Fibroblast of peridontal ligament (primary cell): ENCODE results near the gene ZFP1.
"Not testable (repeated sequence)": the region's sequence is repeated elsewhere in the genome, so short reads cannot be mapped to it uniquely, and the experiment has no call there.

Source experiments
- DNase-seq: peaks from one replicate; pipeline ENCODE4 v3.0.0-alpha.2; 2010; ENCODE audit errors: extremely low read depth

ZFP1 gene

DNA sequence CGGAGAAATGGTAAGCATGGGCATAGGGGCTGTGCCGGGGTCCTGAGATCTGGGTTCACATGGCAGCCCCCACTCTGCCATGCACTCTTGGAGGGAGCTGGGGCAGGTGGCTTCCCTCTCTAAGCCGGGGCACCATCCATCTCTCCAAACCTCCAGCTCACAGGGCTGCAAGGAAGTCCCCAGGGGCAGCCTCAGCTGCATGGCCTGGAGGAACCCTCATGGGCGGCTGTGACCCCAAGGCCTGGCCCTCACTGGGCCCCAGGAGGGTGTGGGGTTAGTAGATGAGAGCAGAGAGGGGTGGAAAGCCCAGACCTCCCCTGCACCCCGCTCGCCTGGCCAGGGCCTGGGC lies 56.1 kb downstream of the ZFP1 start:
- DNase-seq: no peak

DNA sequence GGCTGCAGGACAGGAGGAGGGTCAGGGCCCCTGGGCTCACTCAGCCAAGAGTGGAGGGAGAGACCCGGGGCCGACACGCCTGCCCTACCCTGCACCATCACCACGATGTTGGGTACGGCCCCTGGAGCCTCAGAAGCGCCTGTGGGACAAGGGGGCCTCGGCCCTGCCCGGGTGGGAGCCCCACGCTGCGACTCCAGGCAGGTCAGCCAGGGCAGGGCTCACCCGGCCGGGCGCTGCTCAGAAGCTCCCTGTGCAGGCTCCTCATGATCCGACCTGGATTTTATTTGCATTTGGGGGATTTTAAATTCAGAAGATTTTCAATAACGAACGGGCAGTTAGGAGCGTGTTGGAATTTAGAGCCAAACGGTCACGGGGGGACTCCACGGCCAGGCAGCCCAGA lies 56.6 kb downstream of the ZFP1 start:
- not testable (repeated sequence) for DNase-seq

DNA sequence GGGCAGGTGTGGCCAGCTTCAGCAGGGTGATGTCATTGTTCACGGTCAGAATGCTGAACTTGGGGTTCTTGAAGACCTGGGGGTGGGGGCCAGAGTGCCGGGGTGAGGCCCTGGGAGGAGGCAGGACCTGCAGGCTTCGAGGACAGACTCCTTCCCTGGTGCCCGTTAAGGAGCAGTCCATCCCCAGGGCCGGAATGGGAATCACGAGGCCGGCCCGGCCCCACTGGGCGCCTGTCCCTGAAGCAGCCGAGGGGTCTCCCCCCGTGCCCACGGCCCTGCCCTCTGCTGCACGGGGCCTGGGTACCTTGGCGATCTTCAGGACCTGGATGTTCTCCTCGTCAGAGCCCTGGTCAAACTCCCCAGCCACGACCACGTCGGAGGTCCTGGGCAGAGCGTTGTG lies 57.1 kb downstream of the ZFP1 start:
- DNase-seq: not testable (repeated sequence)

DNA sequence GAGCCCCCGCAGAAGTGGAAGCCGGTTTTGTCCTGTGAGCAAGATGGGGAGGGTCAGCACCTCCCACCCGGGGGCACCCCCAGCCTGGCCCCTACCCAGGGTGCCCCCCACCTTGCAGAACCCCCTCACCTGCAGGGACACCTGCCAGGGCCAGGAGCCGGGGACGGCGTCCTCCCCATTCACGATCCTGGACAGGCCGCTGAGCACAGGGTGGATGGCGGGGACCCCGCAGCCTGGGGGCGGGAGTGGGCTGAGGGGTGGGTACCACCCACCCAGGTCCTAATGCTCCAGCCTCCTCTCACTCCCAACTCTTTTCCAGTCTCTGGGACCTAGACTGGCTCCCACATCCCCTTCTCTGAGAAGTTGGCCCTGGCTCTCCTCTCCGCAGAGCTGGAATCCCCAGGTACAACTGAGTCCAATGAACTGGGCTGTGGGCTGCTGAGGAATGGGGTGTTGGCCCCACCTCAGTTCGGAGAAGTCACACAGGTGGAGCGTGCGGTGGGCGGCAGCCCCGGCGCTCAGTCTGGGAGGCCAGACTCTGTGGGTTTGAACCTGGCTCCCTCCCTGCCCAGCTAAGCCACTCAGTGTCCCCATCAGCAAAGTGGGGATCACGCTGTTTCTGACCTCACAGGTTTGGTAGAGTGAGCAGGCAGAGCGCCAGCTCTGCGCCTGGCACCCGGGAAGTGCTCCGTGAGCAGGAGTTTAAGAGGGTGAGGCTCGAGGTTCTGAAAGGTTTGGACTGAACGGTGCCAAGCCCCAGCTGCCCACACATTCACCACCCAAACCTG lies 57.8 kb downstream of the ZFP1 start:
- not testable (repeated sequence) for DNase-seq

DNA sequence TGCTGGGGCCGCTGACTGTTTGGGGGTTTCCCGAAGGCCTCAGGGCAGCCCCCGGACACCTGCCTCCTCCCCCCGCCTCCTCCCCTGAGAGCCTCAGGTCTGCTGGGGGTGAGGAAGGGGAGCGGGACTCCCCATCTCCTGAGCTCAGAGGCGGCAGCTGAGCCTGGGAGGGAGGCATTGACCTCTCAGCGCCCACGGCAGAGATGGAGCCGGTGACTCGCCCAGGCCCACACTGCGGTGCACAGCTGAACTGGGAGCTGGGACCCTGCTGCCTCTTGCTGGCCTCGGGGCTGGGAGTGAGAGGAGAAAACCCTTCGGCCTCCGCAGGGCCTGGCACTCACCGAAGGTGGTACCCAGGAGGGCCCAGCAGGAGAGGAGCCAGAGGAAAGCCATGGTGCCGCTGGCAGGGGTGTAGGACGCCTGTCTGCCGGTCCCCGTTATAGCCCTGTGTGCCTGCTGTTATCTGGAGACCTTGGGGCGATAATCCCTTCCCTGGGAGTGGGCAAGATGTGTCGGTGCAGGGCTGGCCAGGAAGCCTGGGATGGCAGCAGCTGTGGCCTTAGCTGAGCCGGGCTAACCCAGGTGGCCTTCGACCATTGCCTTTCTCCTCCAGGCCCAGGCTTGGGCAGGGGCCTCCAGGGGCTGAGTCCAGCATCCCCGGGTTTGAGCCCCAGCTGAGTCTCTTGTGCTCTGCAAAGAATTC lies 58.6 kb downstream of the ZFP1 start, which contains the start of gene CTRB2:
TSS of gene CTRB2 (minus strand) at position 413 of the 703 bp plus-strand sequence. CDS start at position 393, 20 bp downstream.
- no peak for DNase-seq

DNA sequence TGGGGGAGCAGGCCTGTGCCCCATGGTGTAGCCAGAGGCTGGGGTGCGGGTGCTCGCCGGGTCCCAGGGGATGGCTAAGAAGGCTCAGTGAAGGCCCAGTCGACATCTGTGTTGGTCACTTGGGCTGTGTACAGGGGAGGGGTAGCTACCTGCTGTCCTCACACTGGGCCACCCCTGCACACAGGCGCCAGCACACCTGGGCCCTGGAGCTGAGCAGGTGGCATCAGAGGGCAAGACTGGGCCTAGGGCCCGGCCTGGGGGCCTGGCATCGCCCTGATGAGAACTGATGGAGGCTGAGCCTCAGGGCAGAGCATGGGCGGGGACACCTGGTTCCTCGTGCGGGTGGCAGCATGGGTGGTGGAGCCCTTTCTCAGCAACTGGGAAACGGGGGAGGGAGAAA lies 59.5 kb downstream of the ZFP1 start:
- no peak for DNase-seq

DNA sequence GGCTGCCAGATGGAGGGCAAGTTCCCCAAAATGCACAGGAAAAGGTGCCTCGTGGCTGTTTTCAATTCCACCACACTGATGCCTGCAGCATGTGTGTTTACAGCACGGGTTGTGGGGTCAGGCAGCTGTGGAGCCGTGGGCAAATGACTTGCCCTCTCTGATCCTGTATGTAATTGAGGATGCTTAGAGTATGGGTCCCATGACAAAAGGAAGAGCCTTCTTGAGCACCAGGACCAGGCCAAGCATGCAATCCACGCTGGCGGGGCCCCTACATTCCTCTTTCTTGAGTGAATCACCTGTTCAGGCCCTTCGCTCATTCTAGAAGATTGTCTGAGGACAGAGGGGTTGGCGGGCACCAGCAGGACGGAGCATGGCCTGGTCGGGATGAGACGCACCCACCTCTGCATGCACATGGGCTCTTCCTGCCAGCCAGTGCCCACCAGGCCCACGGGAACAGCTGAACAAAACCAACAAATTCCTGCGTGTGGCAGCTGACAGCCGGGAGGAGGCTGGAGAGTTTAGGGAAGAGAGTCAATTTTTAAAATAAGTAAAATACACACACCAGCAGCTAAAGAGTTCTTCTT lies 60.0 kb downstream of the ZFP1 start:
- no peak for DNase-seq

DNA sequence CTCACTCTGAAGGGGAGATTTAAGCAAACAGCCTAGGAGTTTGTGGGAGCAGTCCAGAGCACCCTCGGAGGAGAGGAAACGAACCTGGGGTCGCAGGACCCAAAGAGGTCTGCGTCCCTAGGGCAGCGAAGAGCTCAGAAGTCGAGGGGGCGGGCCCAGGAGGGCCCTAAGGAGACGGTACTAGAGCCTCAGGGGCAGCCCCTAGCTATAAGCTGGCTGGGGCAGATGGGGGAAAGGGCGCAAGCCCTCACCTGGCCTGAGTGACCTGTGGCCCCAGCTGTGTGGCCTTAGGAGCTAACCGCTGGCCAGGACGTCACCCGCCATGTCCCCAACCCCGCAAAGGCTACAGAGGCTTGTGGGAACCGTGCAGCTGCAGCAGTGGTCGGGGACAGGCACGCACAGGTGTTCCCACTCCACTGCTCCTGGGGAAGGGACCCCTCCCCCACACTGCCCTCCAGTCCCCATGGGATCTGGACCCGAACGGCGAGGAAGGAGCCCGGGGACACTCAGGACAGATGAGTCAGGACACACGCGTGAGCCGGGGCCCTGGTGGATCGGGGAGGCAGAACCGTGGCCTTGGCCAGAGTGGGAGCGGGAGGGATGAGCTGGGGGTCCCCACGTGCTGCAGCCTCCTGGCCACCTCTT lies 60.7 kb downstream of the ZFP1 start:
- DNase-seq: no peak

DNA sequence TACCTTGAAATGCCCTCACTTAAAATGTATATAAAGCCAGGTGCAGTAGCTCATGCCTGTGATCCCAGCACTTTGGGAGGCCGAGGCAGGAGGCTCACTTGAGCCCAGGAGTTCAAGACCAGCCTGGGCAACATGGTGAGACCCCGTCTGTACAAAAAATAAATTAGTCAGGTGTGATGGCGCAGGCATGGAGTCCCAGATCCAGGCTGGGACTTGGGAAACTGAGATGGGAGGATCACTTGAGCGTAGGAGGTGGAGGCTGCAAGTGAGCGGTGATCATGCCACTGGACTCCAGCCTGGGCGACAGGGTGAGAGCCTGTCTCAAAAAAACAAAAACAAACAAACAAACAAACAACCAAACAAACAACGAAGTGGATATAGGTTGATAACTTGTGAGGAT lies 61.2 kb downstream of the ZFP1 start:
- DNase-seq: not testable (repeated sequence)

DNA sequence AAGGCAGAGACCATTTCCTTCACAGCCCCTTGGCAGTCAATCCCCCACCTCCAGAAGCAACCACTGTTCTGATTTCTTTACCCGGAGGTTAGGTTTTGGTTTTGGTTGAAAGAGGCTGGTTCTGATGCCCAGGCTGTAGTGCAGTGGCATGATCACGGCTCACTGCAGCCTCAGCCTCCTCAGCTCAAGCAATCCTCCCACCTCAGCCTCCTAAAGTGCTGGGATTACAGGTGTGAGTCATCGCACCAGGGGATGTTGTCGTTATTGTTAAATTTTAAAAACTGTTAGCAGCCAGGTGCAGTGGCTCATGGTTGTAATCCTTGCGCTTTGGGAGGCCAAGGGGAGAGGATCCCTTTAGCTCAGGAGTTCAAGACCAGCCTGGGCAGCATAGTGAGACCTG lies 61.6 kb downstream of the ZFP1 start:
- no peak for DNase-seq

DNA sequence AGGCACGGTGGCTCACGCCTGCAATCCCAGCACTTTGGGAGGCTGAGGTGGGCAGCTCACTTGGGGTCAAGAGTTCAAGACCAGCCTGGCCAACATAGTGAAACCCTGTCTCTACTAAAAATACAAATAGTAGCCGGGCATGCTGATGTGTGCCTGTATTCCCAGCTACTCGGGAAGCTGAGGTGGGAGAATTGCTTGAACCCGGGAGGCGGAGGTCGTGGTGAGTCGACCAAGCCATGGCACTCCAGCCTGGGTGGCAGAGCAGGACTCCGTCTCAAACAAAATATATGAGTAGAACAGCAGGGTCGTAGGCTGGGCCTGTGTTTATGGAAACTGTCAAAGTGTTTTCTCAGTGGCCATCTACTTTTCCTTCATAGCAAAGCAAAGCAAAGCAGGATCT lies 63.0 kb downstream of the ZFP1 start:
- DNase-seq: not testable (repeated sequence)

DNA sequence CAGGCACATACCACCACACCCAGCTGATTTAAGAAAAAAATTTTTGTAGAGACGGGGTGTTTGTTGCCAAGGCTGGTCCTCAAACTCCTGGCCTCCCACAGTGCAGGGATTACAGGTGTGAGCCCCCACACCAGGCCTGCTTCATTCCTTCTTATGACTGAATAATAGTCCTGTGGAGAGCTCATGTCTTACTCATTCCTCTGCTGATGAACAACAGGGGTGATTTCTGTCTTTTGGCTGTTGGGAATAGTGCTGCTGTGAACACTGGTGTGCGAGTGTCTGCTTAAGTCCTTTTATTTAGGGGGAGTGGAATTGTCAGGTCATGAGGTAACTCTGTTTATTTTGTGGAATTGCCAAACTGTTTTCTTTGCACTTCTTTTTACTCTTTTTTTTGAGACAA lies 67.8 kb downstream of the ZFP1 start:
- DNase-seq: no peak

DNA sequence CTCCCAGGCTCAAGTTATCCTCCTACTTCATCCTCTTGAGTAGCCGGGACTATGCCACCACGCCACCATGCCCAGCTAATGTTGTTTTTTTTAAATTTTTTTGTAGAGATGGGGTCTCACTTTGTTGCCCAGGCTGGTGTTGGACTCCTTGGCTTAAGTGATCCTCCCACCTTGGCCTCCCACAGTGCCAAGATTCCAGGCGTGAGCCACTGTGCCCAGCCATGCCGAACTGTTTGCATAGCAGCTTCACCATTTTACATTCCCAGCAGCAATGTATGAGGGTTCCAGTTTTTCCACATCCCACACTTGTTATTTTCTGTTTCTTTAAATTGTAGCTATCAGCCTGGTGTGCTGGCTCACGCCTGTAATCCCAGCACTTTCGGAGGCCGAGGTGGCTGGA lies 68.3 kb downstream of the ZFP1 start:
- no peak for DNase-seq

DNA sequence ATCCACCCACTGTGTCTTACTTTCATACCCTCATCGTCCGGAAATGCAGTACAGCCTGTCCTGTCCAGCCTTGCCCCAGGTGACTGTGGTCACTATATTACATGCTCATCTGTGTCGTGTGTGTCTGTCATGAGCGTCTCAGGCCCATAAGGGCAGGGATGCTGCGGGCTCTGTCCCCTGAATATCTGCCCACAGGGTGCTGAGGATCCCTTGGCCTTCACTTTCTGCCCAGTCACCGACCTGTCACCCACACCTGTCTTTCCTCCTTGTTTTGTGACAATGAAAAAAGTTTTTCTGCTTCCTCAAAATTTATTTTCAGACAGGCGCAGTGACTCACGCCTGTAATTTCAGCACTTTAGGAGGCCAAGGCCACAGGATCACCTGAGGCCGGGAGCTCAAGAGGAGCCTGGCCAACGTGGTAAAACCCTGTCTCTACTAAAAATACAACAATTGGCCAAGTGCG lies 69.1 kb downstream of the ZFP1 start:
- DNase-seq: no peak

DNA sequence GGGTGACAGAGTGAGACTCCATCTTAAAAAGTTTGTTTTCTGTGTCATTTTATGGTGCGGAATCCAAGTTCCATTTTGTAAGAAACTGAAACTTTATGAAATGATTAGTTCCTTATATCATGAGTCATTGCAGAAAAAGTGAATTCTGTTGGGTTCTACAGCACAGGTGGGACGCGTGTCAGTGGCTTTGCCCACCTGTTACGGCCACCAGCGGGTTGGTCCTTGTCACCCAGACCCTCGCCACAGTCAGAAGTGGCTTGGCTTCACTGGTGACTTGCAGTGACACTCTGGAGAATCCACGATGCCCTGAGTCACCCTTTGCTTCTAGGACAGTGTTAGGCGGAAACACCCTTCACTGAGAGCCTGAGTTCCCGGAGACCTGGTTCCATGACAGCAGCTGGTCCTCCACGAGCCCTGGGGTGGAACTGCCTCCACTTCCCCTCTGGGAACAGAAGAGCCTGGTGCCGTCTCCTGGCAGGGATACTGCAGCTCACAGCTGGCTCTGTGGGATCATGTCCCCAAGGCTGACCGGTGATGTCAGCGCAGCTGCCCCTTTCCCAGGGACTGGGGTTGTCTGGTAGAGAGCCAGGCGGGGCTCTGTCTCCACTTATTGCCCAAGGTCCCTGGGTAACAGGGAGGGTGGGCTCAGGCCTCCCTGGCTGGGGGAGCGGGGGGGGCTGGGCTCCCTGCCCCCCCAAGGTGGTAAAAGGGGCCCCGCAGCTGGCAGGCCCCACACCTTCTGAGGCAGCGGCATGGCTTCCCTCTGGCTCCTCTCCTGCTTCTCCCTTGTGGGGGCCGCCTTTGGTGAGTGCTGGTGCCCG lies 70.1 kb downstream of the ZFP1 start, which contains the start of gene CTRB1:
TSS of gene CTRB1 (plus strand) at position 733 of the 821 bp plus-strand sequence. CDS start at position 753, 20 bp downstream.
- no peak for DNase-seq

DNA sequence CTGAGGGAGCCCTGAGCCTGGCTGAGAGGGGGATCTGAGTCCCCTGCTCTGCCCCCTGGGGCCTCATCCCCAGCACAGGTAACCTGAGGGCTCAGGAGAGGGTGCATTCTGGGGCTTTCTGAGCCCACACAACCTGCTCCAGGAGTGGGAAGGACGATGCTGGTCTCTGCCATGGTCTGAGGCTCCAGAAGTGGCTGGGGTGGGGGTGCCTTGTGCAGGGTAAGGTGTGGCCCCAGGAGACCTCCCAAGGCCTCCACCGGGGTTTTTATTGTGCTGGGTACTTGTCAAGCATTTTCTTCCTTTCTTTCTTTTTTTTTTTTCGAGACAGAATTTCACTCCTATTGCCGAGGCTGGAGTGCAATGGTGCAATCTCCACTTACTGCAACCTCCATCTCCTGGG lies 70.8 kb downstream of the ZFP1 start:
- DNase-seq: no peak

DNA sequence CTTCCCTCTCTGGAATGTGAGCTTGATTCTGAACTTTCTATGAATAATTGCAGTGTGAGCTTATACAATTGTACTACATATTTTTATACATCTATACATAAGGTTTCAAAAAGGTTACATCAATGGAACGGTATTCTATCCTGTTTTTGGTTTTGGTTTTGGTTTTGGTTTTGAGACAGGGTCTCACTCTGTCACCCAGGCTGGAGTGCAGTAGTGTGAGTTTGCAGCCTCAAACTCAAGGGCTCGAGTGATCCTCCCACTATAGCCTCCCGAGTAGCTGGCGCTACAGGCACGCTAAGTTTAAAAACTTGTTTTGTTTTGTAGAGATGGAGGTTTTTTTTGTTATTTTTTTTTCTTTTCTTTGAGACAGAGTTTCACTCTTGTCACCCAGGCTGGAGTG lies 71.5 kb downstream of the ZFP1 start:
- no peak for DNase-seq
